ENCODE results near the gene C3orf52. TPM values are rescaled to one million over a fixed set of nuclear protein-coding genes. Genes with fewer than 3 reads are reported as not detected.

Gene C3orf52
- total and polyA plus RNA-seq, 2 experiments from 2014 or later = 8.1 to 16.6 TPM

DNA sequence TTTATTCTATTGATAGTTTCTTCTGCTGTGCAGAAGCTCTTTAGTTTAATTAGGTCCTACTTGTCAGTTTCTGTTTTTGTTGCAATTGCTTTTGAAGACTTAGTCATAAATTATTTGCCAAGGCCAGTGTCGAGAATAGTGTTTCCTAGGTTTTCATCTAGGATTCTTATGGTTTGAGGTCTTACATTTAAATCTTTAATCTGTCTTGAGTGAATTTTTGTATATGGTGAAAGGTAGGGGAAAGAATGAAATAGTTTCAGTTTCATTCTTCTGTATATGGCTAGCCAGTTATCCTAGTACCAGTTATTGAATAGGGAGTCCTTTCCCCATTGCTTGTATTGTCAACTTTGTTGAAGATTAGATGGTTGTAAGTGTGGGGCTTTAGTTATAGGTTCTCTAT, 57.5 kb downstream of the C3orf52 start (continued):
- TF ChIP-seq EZH2 (IDR thresholded peaks at IDR 0.05; ENCODE audit: low read depth, unreplicated experiment) (no peak), STAT1 (IDR thresholded peaks at IDR 0.05; ENCODE audit: unreplicated experiment) (no peak), ETS1 (IDR thresholded peaks at IDR 0.05) (no peak), POLR2AphosphoS5 (IDR thresholded peaks at IDR 0.05; ENCODE audit: low read depth) (no peak), ZNF114 (CRISPR knock-in tag; IDR thresholded peaks at IDR 0.05) (no peak), NANOG (IDR thresholded peaks at IDR 0.05; ENCODE audit: borderline replicate concordance) (no peak), CREB1 (CRISPR knock-in tag; IDR thresholded peaks at IDR 0.05; ENCODE audit: low read depth) (no peak)

DNA sequence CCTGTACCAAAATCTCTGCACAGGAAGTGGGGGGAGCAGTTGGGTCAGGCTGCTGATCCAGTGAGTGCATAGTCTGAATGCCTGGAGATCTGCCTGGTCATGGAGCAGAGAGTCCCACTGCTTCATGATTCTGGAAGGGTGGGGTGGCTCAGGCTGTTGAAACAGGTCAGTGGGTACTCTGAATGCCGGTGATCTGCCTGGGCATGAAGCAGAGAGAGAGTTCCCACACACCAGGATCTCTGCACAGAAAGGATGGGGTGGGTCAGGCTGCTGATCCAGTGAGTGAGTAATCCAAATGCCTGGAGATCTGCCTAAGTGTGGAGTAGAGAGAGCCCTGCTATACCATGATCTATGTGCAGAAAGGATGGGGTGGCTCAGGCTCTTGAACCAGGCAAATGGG, 62.9 kb downstream of the C3orf52 start:
- no peak overlapping the region for H2AFZ ChIP-seq
- no peak overlapping the region for H3K4me2 ChIP-seq
- DNase-seq (ENCODE audit: low spot score) (no peak), ATAC-seq (no peak)
- no peak overlapping the region for H3K27ac Mint-ChIP-seq
- no peak overlapping the region for H3K4me3 Mint-ChIP-seq
- H3K27ac ChIP-seq (ENCODE audit: low read depth) = no peak overlapping the region
- H3K27me3 ChIP-seq (ENCODE audit: insufficient read depth) = no peaks in the 10 kb centered on the region
- no peaks in the 10 kb centered on the region for H3K27me3 Mint-ChIP-seq (ENCODE audit: insufficient read depth, low read depth, poor library complexity)
- H3K79me2 ChIP-seq (replicated peaks; ENCODE audit: insufficient read depth) = no peaks in the 10 kb centered on the region
- H3F3A ChIP-seq (replicated peaks; ENCODE audit: low read depth) = no peaks in the 10 kb centered on the region
- H3K4me1 Mint-ChIP-seq = no peaks in the 10 kb centered on the region; the same call in 2 of the 3 replicates
- H3K36me3 Mint-ChIP-seq (ENCODE audit: low read depth) = peaks cover 36% of the 10 kb centered on the region; the same call in 2 of the 3 replicates
- H3K4me1 ChIP-seq (ENCODE audit: insufficient read depth) = no peaks in the 10 kb centered on the region
- no peaks in the 10 kb centered on the region for H3K9me2 ChIP-seq (ENCODE audit: insufficient read depth)
- H3K4me3 ChIP-seq = no peak overlapping the region
- peaks cover 9% of the 10 kb centered on the region; the same call in 1 of the 2 replicates for H3K36me3 ChIP-seq (ENCODE audit: insufficient read depth)
- H3K9me3 Mint-ChIP-seq = peaks cover 32% of the 10 kb centered on the region
- H4K20me1 ChIP-seq (replicated peaks; ENCODE audit: insufficient read depth) = no peaks in the 10 kb centered on the region
- TF ChIP-seq, protein P1, sequence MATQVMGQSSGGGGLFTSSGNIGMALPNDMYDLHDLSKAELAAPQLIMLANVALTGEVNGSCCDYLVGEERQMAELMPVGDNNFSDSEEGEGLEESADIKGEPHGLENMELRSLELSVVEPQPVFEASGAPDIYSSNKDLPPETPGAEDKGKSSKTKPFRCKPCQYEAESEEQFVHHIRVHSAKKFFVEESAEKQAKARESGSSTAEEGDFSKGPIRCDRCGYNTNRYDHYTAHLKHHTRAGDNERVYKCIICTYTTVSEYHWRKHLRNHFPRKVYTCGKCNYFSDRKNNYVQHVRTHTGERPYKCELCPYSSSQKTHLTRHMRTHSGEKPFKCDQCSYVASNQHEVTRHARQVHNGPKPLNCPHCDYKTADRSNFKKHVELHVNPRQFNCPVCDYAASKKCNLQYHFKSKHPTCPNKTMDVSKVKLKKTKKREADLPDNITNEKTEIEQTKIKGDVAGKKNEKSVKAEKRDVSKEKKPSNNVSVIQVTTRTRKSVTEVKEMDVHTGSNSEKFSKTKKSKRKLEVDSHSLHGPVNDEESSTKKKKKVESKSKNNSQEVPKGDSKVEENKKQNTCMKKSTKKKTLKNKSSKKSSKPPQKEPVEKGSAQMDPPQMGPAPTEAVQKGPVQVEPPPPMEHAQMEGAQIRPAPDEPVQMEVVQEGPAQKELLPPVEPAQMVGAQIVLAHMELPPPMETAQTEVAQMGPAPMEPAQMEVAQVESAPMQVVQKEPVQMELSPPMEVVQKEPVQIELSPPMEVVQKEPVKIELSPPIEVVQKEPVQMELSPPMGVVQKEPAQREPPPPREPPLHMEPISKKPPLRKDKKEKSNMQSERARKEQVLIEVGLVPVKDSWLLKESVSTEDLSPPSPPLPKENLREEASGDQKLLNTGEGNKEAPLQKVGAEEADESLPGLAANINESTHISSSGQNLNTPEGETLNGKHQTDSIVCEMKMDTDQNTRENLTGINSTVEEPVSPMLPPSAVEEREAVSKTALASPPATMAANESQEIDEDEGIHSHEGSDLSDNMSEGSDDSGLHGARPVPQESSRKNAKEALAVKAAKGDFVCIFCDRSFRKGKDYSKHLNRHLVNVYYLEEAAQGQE (IDR thresholded peaks at IDR 0.05; ENCODE audit: unreplicated experiment) = no peak
- TF ChIP-seq, protein P2, sequence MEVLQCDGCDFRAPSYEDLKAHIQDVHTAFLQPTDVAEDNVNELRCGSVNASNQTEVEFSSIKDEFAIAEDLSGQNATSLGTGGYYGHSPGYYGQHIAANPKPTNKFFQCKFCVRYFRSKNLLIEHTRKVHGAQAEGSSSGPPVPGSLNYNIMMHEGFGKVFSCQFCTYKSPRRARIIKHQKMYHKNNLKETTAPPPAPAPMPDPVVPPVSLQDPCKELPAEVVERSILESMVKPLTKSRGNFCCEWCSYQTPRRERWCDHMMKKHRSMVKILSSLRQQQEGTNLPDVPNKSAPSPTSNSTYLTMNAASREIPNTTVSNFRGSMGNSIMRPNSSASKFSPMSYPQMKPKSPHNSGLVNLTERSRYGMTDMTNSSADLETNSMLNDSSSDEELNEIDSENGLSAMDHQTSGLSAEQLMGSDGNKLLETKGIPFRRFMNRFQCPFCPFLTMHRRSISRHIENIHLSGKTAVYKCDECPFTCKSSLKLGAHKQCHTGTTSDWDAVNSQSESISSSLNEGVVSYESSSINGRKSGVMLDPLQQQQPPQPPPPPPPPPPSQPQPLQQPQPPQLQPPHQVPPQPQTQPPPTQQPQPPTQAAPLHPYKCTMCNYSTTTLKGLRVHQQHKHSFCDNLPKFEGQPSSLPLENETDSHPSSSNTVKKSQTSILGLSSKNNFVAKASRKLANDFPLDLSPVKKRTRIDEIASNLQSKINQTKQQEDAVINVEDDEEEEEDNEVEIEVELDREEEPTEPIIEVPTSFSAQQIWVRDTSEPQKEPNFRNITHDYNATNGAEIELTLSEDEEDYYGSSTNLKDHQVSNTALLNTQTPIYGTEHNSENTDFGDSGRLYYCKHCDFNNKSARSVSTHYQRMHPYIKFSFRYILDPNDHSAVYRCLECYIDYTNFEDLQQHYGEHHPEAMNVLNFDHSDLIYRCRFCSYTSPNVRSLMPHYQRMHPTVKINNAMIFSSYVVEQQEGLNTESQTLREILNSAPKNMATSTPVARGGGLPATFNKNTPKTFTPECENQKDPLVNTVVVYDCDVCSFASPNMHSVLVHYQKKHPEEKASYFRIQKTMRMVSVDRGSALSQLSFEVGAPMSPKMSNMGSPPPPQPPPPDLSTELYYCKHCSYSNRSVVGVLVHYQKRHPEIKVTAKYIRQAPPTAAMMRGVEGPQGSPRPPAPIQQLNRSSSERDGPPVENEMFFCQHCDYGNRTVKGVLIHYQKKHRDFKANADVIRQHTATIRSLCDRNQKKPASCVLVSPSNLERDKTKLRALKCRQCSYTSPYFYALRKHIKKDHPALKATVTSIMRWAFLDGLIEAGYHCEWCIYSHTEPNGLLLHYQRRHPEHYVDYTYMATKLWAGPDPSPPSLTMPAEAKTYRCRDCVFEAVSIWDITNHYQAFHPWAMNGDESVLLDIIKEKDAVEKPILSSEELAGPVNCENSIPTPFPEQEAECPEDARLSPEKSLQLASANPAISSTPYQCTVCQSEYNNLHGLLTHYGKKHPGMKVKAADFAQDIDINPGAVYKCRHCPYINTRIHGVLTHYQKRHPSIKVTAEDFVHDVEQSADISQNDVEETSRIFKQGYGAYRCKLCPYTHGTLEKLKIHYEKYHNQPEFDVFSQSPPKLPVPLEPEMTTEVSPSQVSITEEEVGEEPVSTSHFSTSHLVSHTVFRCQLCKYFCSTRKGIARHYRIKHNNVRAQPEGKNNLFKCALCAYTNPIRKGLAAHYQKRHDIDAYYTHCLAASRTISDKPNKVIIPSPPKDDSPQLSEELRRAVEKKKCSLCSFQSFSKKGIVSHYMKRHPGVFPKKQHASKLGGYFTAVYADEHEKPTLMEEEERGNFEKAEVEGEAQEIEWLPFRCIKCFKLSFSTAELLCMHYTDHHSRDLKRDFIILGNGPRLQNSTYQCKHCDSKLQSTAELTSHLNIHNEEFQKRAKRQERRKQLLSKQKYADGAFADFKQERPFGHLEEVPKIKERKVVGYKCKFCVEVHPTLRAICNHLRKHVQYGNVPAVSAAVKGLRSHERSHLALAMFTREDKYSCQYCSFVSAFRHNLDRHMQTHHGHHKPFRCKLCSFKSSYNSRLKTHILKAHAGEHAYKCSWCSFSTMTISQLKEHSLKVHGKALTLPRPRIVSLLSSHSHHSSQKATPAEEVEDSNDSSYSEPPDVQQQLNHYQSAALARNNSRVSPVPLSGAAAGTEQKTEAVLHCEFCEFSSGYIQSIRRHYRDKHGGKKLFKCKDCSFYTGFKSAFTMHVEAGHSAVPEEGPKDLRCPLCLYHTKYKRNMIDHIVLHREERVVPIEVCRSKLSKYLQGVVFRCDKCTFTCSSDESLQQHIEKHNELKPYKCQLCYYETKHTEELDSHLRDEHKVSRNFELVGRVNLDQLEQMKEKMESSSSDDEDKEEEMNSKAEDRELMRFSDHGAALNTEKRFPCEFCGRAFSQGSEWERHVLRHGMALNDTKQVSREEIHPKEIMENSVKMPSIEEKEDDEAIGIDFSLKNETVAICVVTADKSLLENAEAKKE (CRISPR knock-in tag; IDR thresholded peaks at IDR 0.05) = no peak
- TF ChIP-seq EZH2phosphoT487 (IDR thresholded peaks at IDR 0.05; ENCODE audit: unreplicated experiment) (no peak), STAT1 (IDR thresholded peaks at IDR 0.05; ENCODE audit: unreplicated experiment) (no peak), ZNF114 (CRISPR knock-in tag; IDR thresholded peaks at IDR 0.05) (no peak), ETS1 (IDR thresholded peaks at IDR 0.05) (no peak), JUNB (IDR thresholded peaks at IDR 0.05; ENCODE audit: unreplicated experiment) (no peak)
- TF ChIP-seq, protein P3, sequence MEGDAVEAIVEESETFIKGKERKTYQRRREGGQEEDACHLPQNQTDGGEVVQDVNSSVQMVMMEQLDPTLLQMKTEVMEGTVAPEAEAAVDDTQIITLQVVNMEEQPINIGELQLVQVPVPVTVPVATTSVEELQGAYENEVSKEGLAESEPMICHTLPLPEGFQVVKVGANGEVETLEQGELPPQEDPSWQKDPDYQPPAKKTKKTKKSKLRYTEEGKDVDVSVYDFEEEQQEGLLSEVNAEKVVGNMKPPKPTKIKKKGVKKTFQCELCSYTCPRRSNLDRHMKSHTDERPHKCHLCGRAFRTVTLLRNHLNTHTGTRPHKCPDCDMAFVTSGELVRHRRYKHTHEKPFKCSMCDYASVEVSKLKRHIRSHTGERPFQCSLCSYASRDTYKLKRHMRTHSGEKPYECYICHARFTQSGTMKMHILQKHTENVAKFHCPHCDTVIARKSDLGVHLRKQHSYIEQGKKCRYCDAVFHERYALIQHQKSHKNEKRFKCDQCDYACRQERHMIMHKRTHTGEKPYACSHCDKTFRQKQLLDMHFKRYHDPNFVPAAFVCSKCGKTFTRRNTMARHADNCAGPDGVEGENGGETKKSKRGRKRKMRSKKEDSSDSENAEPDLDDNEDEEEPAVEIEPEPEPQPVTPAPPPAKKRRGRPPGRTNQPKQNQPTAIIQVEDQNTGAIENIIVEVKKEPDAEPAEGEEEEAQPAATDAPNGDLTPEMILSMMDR (conservative IDR thresholded peaks at IDR 0.05; ENCODE audit: low read depth in 2 of 2) = no peak

Data from GM23338 (cell line).